Stromal cell of bone marrow (primary cell): ENCODE results near the gene EGFR.
A peak's percentile ranks its signal among the peaks of the same experiment; 100 is the strongest.

Experiments
- DNase-seq: peaks from one replicate; pipeline ENCODE4 v3.0.0-alpha.2; 2012; ENCODE audit warnings: low read depth

EGFR gene

GRCh38 chr7:55036950-55037736, 18.3 kb downstream of the EGFR start:
- DNase-seq, result no peak

- DNase-seq, result no peak
These were observed 25.0 kb downstream of the EGFR start for GRCh38 chr7:55043691-55044370.

GRCh38 chr7:55044371-55044717, 25.5 kb downstream of the EGFR start:
- no peak for DNase-seq

GRCh38 chr7:55044791-55045190, 26.0 kb downstream of the EGFR start:
- DNase-seq, result no peak

GRCh38 chr7:55046582-55047342, 27.9 kb downstream of the EGFR start:
- no peak for DNase-seq

- DNase-seq, result no peak
These were observed 29.5 kb downstream of the EGFR start for GRCh38 chr7:55048221-55048859.

- DNase-seq, result no peak
These were observed 31.5 kb downstream of the EGFR start for GRCh38 chr7:55050281-55050680.

- DNase-seq, result peak; percentile 55
These were observed 33.3 kb downstream of the EGFR start for GRCh38 chr7:55052081-55052480.

GRCh38 chr7:55052741-55053427, 34.1 kb downstream of the EGFR start:
- no peak for DNase-seq

GRCh38 chr7:55053651-55054571, 35.1 kb downstream of the EGFR start:
- DNase-seq, result no peak

GRCh38 chr7:55054758-55055157, 35.9 kb downstream of the EGFR start:
- DNase-seq, result no peak

GRCh38 chr7:55055479-55055878, 36.7 kb downstream of the EGFR start:
- peak; percentile 53 for DNase-seq

- no peak for DNase-seq
These were observed 37.3 kb downstream of the EGFR start for GRCh38 chr7:55056068-55056467.

- DNase-seq, result peak; percentile 89
These were observed 38.0 kb downstream of the EGFR start for GRCh38 chr7:55056577-55057480.

- no peak for DNase-seq
These were observed 39.5 kb downstream of the EGFR start for GRCh38 chr7:55058314-55058713.

- DNase-seq, result no peak
These were observed 40.2 kb downstream of the EGFR start for GRCh38 chr7:55059021-55059420.

- no peak for DNase-seq
These were observed 41.3 kb downstream of the EGFR start for GRCh38 chr7:55060085-55060484.

- DNase-seq, result no peak
These were observed 41.8 kb downstream of the EGFR start for GRCh38 chr7:55060636-55061022.

GRCh38 chr7:55061726-55062499, 43.1 kb downstream of the EGFR start:
- no peak for DNase-seq
